WTC11 (cell line): ENCODE data around the gene GJA4.

ENCODE experiments used
- CTCF ChIP-seq: fragments of 200-600 bp; IDR thresholded peaks from 2 replicates; pipeline ENCODE4 v1.8.0; 2022; ENCODE audit warnings: antibody characterized with exemption
- ESRRA ChIP-seq: sonication (generic); formaldehyde crosslinking; IDR thresholded peaks from 2 replicates; pipeline ENCODE4 v1.8.1; 2022; ENCODE audit warnings: mild to moderate bottlenecking, missing genetic modification reagents, borderline replicate concordance
- FOXP4 ChIP-seq: sonication (generic); formaldehyde crosslinking; IDR thresholded peaks from 2 replicates; pipeline ENCODE4 v1.8.0; 2022; ENCODE audit warnings: mild to moderate bottlenecking, missing genetic modification reagents
- MYBL2 ChIP-seq: sonication (generic); formaldehyde crosslinking; IDR thresholded peaks from 2 replicates; pipeline ENCODE4 v1.8.1; 2023; ENCODE audit warnings: mild to moderate bottlenecking, moderate library complexity, missing genetic modification reagents
- ZNF219 ChIP-seq: sonication (generic); formaldehyde crosslinking; IDR thresholded peaks from 2 replicates; pipeline ENCODE4 v1.8.0; 2023; ENCODE audit warnings: missing genetic modification reagents, mild to moderate bottlenecking, borderline replicate concordance
- ZNF263 ChIP-seq: sonication (generic); formaldehyde crosslinking; IDR thresholded peaks from 2 replicates; pipeline ENCODE4 v1.8.1; 2022; ENCODE audit warnings: low read depth, mild to moderate bottlenecking, moderate library complexity, missing genetic modification reagents

- TF ChIP-seq CTCF (no peak), FOXP4 (CRISPR knock-in tag) (no peak), MYBL2 (CRISPR knock-in tag) (no peak), ZNF263 (CRISPR knock-in tag) (no peak), ZNF219 (CRISPR knock-in tag) (no peak), ESRRA (CRISPR knock-in tag) (no peak)
Observed at GRCh38 chr1:34768856-34769255, 23.9 kb upstream of the GJA4 start.
